IMR-90 (cell line): ENCODE results near the gene TACC3. TPM values are rescaled to one million over a fixed set of nuclear protein-coding genes. Genes with fewer than 3 reads are reported as not detected.

Experiments
- BHLHE40 ChIP-seq: fragments of 150-350 bp; IDR thresholded peaks from 2 replicates; pipeline ENCODE4 v1.6.1; 2016; ENCODE audit warnings: mild to moderate bottlenecking, low read depth, low read length
- RFX5 ChIP-seq: IDR thresholded peaks from 2 replicates; pipeline ENCODE4 v1.8.0; 2012; ENCODE audit warnings: low read depth, mild to moderate bottlenecking, low read length, moderate library complexity
- polyA plus RNA-seq, 3 experiments: library from polyadenylated mRNA; depleted of rRNA; stranded (reverse); fragments of >200 nt; gene quantifications; 2 replicates each; pipeline ENCODE4 v1.2.3, GENCODE V29; 2012; ENCODE audit warnings: low replicate concordance in 1 of 3
- total RNA-seq: library from RNA; depleted of rRNA; stranded (reverse); fragments of >200 nt; gene quantifications from 2 replicates; pipeline ENCODE4 v1.2.3, GENCODE V29; 2012
- TF ChIP-seq, protein P1 (sequence below): fragments of 150-350 bp; IDR thresholded peaks from 2 replicates; pipeline ENCODE4 v1.6.1; 2017; ENCODE audit warnings: mild to moderate bottlenecking, antibody characterized with exemption, low read length, low read depth

Gene TACC3
- total and polyA plus RNA-seq, 2 of the 4 experiments (the other 2 are of a cell fraction), result 15.1 to 49.7 TPM

DNA sequence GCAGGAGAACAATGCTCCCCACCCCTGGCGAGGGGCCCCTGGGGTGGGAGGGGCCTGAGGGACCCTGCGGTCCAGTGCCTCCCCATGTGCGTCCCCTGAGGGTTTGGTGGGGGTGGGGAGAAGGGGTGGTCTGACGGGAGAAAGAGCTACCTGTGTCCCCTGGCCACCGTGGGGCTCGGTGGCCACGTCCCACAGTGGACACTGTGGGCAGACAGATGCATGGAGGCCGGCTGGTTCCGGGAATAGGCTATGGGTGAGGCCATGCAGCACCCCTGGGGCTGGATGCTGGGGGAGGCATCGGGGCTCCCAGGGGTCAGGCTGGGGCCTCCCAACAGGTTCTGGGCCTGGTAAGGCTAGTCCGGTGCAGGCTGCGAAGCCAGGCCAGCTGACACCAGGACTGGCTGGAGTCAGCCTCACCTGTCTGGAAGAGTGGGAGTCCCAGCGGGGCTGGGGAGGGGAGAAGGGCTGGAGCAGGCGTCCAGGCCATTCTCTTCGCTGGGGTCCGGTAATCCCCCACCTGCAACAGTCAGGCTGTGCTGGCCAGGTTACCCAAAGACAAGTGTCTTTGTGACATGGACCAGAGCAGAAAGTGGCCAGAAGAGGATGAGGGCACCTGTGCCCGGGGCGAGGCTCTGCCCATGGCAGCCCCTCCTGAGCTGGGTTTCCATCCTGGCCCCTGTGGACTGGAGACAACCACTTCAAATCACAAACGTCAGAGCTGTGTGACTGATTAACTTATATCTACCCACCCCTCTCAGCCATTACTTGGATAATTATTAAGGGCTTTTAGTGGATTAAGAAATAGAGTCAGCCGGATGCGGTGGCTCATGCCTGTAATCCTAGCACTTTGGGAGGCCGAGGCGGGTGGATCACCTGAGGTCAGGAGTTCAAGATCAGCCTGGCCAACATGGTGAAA, 35.8 kb upstream of the TACC3 start (continued):
- no peak for TF ChIP-seq RFX5
- TF ChIP-seq, protein P1, sequence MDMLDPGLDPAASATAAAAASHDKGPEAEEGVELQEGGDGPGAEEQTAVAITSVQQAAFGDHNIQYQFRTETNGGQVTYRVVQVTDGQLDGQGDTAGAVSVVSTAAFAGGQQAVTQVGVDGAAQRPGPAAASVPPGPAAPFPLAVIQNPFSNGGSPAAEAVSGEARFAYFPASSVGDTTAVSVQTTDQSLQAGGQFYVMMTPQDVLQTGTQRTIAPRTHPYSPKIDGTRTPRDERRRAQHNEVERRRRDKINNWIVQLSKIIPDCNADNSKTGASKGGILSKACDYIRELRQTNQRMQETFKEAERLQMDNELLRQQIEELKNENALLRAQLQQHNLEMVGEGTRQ, result no peak
- no peak for TF ChIP-seq BHLHE40
